ENCODE results near the gene LEKR1.

LEKR1 gene

DNA sequence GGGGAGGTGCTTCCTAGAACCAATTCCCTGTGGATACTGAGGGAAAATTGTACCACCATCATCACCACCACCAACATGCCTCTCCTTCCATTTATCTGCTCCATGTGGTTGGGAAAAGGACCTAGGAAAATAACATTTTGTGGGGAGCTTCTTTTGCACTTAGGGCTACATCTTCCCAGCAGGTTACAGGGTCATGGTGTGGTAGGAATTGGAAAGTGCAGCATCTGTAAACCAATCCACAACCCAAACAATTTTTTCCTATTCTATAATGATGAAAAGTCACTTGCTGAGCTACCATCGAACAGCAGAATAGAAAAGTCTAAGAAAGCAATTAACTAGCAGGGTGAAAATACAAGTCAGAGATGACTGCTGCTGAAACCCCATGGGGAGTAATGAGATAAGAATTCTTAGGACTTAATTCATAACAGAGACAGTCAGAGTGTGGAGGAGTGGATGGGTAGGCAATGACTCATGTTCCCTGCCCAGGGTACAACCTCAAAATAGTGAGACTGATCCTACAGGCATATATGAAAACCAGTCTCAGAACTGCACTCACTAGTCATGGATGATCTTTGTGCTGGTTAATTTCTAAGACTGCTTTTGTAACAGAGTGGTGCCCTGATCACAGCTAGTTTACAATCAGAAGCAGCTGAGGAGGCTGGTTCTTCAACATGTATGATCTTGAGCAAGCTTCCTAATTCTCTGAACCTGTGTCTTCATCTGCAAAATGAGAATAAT is 38.1 kb upstream of the LEKR1 start:
- Histone ChIP-seq H3K27me3 (ENCODE audit: insufficient read depth, insufficient read length) (no peaks in the 10 kb centered on the region), H3K4me3 (ENCODE audit: insufficient read length, low read depth) (no peak overlapping the region), H3K9me3 (ENCODE audit: insufficient read depth, low read length) (no peaks in the 10 kb centered on the region), H3K9ac (ENCODE audit: insufficient read length, low read depth) (no peak overlapping the region), H3K4me1 (ENCODE audit: insufficient read depth, insufficient read length) (no peaks in the 10 kb centered on the region), H3K36me3 (ENCODE audit: insufficient read depth, insufficient read length, low read length) (no peaks in the 10 kb centered on the region)
- TF ChIP-seq YY1 (IDR thresholded peaks at IDR 0.05; ENCODE audit: insufficient read depth, insufficient read length) (no peak), ZNF274 (IDR thresholded peaks at IDR 0.05; ENCODE audit: low read depth, low read length) (no peak), SUZ12 (IDR thresholded peaks at IDR 0.05; ENCODE audit: extremely low read depth, insufficient read depth, insufficient read length) (no peak)
- DNase-seq (ENCODE audit: low read depth, low spot score), result no peak

DNA sequence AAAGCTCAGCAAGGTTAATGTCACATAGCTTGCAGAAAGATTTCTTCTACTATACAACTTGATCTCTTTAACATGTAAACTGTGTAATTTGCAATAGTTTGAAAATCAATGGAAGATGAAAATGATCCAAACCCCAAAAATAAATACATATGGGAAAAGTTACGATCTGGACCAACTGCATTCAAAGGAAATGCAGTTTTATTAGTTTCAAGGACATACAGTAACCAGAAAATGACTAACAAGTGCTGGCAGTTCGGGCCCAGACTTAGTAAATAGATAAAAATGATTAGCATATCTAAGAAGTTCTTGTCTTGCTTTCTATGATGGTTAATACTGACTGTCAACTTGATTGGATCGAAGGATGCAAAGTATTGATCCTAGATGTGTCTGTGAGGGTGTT is 37.3 kb upstream of the LEKR1 start:
- no peak for DNase-seq (ENCODE audit: low read depth, low spot score)
- H3K4me1 ChIP-seq (ENCODE audit: insufficient read depth, insufficient read length), result no peaks in the 10 kb centered on the region
- no peaks in the 10 kb centered on the region for H3K9me3 ChIP-seq (ENCODE audit: insufficient read depth, low read length)
- TF ChIP-seq SUZ12 (IDR thresholded peaks at IDR 0.05; ENCODE audit: extremely low read depth, insufficient read depth, insufficient read length) (no peak), ZNF274 (IDR thresholded peaks at IDR 0.05; ENCODE audit: low read depth, low read length) (no peak), YY1 (IDR thresholded peaks at IDR 0.05; ENCODE audit: insufficient read depth, insufficient read length) (no peak)
- no peaks in the 10 kb centered on the region for H3K27me3 ChIP-seq (ENCODE audit: insufficient read depth, insufficient read length)
- no peaks in the 10 kb centered on the region for H3K36me3 ChIP-seq (ENCODE audit: insufficient read depth, insufficient read length, low read length)
- H3K9ac ChIP-seq (ENCODE audit: insufficient read length, low read depth), result no peak overlapping the region
- no peak overlapping the region for H3K4me3 ChIP-seq (ENCODE audit: insufficient read length, low read depth)

DNA sequence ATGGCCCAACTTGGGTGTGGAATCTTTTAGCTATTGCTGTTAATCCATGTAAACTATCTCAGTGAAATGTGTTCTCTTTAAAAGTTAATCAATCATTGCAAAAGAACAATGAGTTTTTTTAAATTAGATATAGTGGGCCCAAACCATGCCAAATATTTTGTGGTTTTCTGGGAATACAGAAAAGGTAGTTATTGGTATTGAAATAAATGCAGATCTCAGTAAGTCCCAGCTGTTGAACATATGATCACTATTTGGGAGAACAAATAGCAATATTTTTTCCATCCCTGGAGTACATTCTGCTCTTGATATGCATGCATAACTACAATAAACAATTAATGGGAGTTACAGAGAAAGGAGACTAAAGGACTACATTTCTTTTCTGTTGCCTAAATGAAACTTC is 36.0 kb upstream of the LEKR1 start:
- no peak for DNase-seq (ENCODE audit: low read depth, low spot score)
- Histone ChIP-seq H3K36me3 (ENCODE audit: insufficient read depth, insufficient read length, low read length) (no peaks in the 10 kb centered on the region), H3K4me3 (ENCODE audit: insufficient read length, low read depth) (no peak overlapping the region), H3K4me1 (ENCODE audit: insufficient read depth, insufficient read length) (no peaks in the 10 kb centered on the region), H3K9ac (ENCODE audit: insufficient read length, low read depth) (no peak overlapping the region), H3K9me3 (ENCODE audit: insufficient read depth, low read length) (no peaks in the 10 kb centered on the region), H3K27me3 (ENCODE audit: insufficient read depth, insufficient read length) (no peaks in the 10 kb centered on the region)
- TF ChIP-seq ZNF274 (IDR thresholded peaks at IDR 0.05; ENCODE audit: low read depth, low read length) (no peak), YY1 (IDR thresholded peaks at IDR 0.05; ENCODE audit: insufficient read depth, insufficient read length) (no peak), SUZ12 (IDR thresholded peaks at IDR 0.05; ENCODE audit: extremely low read depth, insufficient read depth, insufficient read length) (no peak)

DNA sequence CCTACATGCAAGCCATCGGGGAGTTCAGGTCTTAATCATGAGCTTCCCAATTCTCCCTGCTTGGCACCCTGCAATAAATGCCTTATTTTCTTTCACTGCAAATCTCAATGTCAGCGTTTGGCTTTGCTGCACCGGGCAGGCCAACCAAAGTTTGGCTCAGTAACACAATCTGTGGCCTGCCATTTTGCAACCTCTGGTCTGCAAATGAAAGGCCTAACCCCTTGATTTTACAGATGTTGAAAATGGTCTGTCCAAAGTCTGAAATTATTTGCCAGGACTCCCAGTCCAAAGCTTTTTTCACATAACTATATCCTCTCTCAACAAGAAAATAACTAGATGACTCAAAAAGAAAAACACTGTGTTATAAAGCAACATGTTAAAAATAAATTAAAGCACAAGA is 34.0 kb upstream of the LEKR1 start:
- H3K27me3 ChIP-seq (ENCODE audit: insufficient read depth, insufficient read length), result no peaks in the 10 kb centered on the region
- no peak overlapping the region for H3K9ac ChIP-seq (ENCODE audit: insufficient read length, low read depth)
- H3K4me1 ChIP-seq (ENCODE audit: insufficient read depth, insufficient read length), result no peaks in the 10 kb centered on the region
- H3K9me3 ChIP-seq (ENCODE audit: insufficient read depth, low read length), result no peaks in the 10 kb centered on the region
- no peak overlapping the region for H3K4me3 ChIP-seq (ENCODE audit: insufficient read length, low read depth)
- TF ChIP-seq YY1 (IDR thresholded peaks at IDR 0.05; ENCODE audit: insufficient read depth, insufficient read length) (no peak), SUZ12 (IDR thresholded peaks at IDR 0.05; ENCODE audit: extremely low read depth, insufficient read depth, insufficient read length) (no peak), ZNF274 (IDR thresholded peaks at IDR 0.05; ENCODE audit: low read depth, low read length) (no peak)
- DNase-seq (ENCODE audit: low read depth, low spot score), result no peak
- no peaks in the 10 kb centered on the region for H3K36me3 ChIP-seq (ENCODE audit: insufficient read depth, insufficient read length, low read length)

DNA sequence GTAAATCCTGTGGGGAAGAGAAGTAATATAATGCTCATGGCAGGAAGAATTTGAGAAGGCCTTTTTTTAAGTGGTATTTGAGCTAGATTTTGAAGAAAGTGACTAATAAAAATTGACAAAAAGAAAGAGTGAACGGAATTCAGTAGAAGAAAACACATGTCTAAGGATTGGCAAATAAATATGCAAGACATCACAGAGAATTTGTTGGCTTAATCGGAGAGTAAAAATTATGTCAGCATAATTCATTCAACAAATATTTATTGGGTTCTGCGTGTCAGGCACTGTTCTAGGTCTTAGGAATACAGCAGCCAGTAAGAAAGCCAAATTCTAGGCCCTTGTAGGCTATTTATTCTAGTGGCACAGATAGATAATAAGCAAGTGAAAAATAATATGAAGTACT is 33.6 kb upstream of the LEKR1 start:
- H3K4me1 ChIP-seq (ENCODE audit: insufficient read depth, insufficient read length), result no peaks in the 10 kb centered on the region
- no peaks in the 10 kb centered on the region for H3K9me3 ChIP-seq (ENCODE audit: insufficient read depth, low read length)
- no peak for DNase-seq (ENCODE audit: low read depth, low spot score)
- no peak overlapping the region for H3K9ac ChIP-seq (ENCODE audit: insufficient read length, low read depth)
- H3K36me3 ChIP-seq (ENCODE audit: insufficient read depth, insufficient read length, low read length), result no peaks in the 10 kb centered on the region
- no peak overlapping the region for H3K4me3 ChIP-seq (ENCODE audit: insufficient read length, low read depth)
- TF ChIP-seq ZNF274 (IDR thresholded peaks at IDR 0.05; ENCODE audit: low read depth, low read length), result no peak
- TF ChIP-seq SUZ12 (IDR thresholded peaks at IDR 0.05; ENCODE audit: extremely low read depth, insufficient read depth, insufficient read length), result no peak
- TF ChIP-seq YY1 (IDR thresholded peaks at IDR 0.05; ENCODE audit: insufficient read depth, insufficient read length), result no peak
- H3K27me3 ChIP-seq (ENCODE audit: insufficient read depth, insufficient read length), result no peaks in the 10 kb centered on the region

GRCh38 chr3:156792945-156793344 is 33.2 kb upstream of the LEKR1 start:
- H3K27me3 ChIP-seq (ENCODE audit: insufficient read depth, insufficient read length), result no peaks in the 10 kb centered on the region
- no peak for DNase-seq (ENCODE audit: low read depth, low spot score)
- no peaks in the 10 kb centered on the region for H3K9me3 ChIP-seq (ENCODE audit: insufficient read depth, low read length)
- no peak overlapping the region for H3K4me3 ChIP-seq (ENCODE audit: insufficient read length, low read depth)
- no peaks in the 10 kb centered on the region for H3K36me3 ChIP-seq (ENCODE audit: insufficient read depth, insufficient read length, low read length)
- H3K4me1 ChIP-seq (ENCODE audit: insufficient read depth, insufficient read length), result no peaks in the 10 kb centered on the region
- no peak overlapping the region for H3K9ac ChIP-seq (ENCODE audit: insufficient read length, low read depth)
- TF ChIP-seq SUZ12 (IDR thresholded peaks at IDR 0.05; ENCODE audit: extremely low read depth, insufficient read depth, insufficient read length) (no peak), ZNF274 (IDR thresholded peaks at IDR 0.05; ENCODE audit: low read depth, low read length) (no peak), YY1 (IDR thresholded peaks at IDR 0.05; ENCODE audit: insufficient read depth, insufficient read length) (no peak)

DNA sequence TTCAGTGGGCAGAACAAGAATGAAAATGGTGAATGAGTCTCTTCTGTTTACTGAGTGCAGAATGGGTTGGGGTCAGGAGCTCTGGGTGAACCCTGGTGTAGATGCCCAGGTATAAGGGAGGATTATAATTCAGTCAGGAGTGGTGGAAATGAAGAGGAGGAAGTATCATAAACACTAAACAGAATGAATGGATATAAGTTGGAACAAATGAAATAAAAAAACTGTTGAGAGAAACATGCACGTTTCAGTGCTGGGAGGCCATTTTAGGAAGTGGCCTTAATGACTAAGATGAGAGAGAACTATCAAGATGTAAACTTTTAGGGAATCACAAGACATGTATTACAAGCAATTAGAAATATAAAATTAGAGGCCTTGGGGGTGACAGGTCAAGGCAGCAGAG is 32.8 kb upstream of the LEKR1 start:
- no peaks in the 10 kb centered on the region for H3K36me3 ChIP-seq (ENCODE audit: insufficient read depth, insufficient read length, low read length)
- no peaks in the 10 kb centered on the region for H3K9me3 ChIP-seq (ENCODE audit: insufficient read depth, low read length)
- H3K4me1 ChIP-seq (ENCODE audit: insufficient read depth, insufficient read length), result no peaks in the 10 kb centered on the region
- H3K4me3 ChIP-seq (ENCODE audit: insufficient read length, low read depth), result no peak overlapping the region
- H3K27me3 ChIP-seq (ENCODE audit: insufficient read depth, insufficient read length), result no peaks in the 10 kb centered on the region
- H3K9ac ChIP-seq (ENCODE audit: insufficient read length, low read depth), result no peak overlapping the region
- TF ChIP-seq YY1 (IDR thresholded peaks at IDR 0.05; ENCODE audit: insufficient read depth, insufficient read length) (no peak), ZNF274 (IDR thresholded peaks at IDR 0.05; ENCODE audit: low read depth, low read length) (no peak), SUZ12 (IDR thresholded peaks at IDR 0.05; ENCODE audit: extremely low read depth, insufficient read depth, insufficient read length) (no peak)
- no peak for DNase-seq (ENCODE audit: low read depth, low spot score)
